Thoracic aorta (tissue), 2 donors: Measurements from ENCODE around the gene EFNA2. TPM values are rescaled to one million over a fixed set of nuclear protein-coding genes. Genes with fewer than 3 reads are reported as not detected.

Experiments used
- ATAC-seq: fragments of 150-250 bp; one replicate; pipeline ENCODE4 v1.8.0; 2017; ENCODE audit warnings: low read depth; ENCODE audit not compliant: insufficient number of reproducible peaks, low FRiP score
- DNase-seq: peaks from one replicate; pipeline ENCODE4 v3.0.0-alpha.2; 2020; ENCODE audit warnings: low spot score
- H3K27ac ChIP-seq, 2 donors: fragments of 200-600 bp; sonication (generic); 1 replicate in 1 of 2; 2 replicates in 1 of 2; pipeline ENCODE4 v1.5.1; 2016; ENCODE audit warnings: mild to moderate bottlenecking in 2 of 2, moderate library complexity in 2 of 2
- H3K27me3 ChIP-seq: fragments of 200-600 bp; sonication (generic); replicated peaks from 2 replicates; pipeline ENCODE4 v1.6.0; 2016; ENCODE audit warnings: mild to moderate bottlenecking; ENCODE audit not compliant: insufficient read depth
- H3K36me3 ChIP-seq: fragments of 200-600 bp; sonication (generic); one replicate; pipeline ENCODE4 v1.5.1; 2016
- H3K4me1 ChIP-seq, 2 donors: fragments of 200-600 bp; sonication (generic); 1 replicate in 1 of 2; 2 replicates in 1 of 2; pipeline versions ENCODE4 v1.5.1 to v1.6.0; 2016; ENCODE audit warnings: low read depth in 2 of 2, mild to moderate bottlenecking in 1 of 2; ENCODE audit not compliant: control insufficient read depth in 1 of 2
- H3K4me3 ChIP-seq: fragments of 200-600 bp; sonication (generic); 2 replicates; pipeline ENCODE4 v1.5.1; 2016; ENCODE audit warnings: mild to moderate bottlenecking
- H3K9me3 ChIP-seq: fragments of 200-600 bp; sonication (generic); 2 replicates; pipeline ENCODE4 v1.5.1; 2016
- total RNA-seq, 2 donors: library from RNA; depleted of rRNA; stranded (reverse); fragments of >200 nt; gene quantifications; one replicate each; pipeline versions ENCODE4 v1.1.0 to v1.2.3, GENCODE V29; 2016
- TF ChIP-seq, protein P1 (sequence below): fragments of 200-600 bp; sonication (generic); IDR thresholded peaks from one replicate; pipeline ENCODE4 v1.5.1; 2019; ENCODE audit warnings: antibody characterized with exemption

EFNA2 gene
- total RNA-seq, 2 donors from 2014 or later, result not detected

DNA sequence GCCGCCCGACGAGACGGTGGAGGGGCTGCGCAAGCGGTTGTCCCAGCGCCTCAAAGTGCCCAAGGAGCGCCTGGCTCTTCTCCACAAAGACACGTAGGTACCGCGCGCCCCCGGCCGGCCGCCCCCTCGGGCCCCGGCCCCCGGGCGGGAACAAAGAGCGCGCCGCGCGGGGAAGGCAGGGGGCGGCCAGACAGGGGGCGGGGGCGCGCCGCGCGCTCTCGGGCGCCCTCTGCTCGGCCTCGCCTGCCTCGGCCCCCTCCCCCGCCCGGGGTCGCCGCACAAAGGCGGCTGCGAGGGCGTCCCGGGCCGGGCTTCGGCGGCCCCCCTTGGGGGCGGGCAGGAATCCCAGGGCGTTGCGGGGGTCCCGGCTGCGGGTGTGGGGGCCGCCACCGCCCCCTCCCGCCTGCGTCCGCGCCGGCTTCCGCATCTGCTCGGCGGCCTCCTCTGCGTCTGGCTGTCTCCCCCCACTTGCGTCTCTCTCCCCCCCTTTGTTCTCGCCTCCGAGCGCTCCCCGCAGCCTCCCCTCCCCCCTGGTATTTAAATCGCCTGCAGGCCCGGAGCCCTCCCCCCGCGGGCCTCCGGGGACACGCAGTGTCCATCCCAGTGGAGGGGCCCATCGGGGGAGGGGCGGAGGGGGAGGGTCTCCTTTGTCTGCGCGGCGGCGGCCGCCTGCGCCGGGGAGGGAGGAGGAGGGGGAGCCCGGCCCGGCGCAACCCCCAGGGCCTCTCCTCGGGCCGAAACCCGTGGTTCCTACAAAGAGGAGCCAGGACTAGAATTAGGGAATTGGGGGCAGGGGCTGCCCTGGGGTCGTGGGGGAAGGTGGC lies 35.0 kb upstream of the EFNA2 start:
- DNase-seq, result no peak
- Histone ChIP-seq H3K27me3 (no peaks in the 10 kb centered on the region), H3K36me3 (peaks cover 17% of the 10 kb centered on the region), H3K9me3 (no peaks in the 10 kb centered on the region), H3K4me1 (peaks cover 28 to 51% of the 10 kb centered on the region in 2 donors), H3K4me3 (peak overlapping the region; percentile 99), H3K27ac (peak overlapping the region; percentile 99)
- ATAC-seq, result no peak
- TF ChIP-seq, protein P1, sequence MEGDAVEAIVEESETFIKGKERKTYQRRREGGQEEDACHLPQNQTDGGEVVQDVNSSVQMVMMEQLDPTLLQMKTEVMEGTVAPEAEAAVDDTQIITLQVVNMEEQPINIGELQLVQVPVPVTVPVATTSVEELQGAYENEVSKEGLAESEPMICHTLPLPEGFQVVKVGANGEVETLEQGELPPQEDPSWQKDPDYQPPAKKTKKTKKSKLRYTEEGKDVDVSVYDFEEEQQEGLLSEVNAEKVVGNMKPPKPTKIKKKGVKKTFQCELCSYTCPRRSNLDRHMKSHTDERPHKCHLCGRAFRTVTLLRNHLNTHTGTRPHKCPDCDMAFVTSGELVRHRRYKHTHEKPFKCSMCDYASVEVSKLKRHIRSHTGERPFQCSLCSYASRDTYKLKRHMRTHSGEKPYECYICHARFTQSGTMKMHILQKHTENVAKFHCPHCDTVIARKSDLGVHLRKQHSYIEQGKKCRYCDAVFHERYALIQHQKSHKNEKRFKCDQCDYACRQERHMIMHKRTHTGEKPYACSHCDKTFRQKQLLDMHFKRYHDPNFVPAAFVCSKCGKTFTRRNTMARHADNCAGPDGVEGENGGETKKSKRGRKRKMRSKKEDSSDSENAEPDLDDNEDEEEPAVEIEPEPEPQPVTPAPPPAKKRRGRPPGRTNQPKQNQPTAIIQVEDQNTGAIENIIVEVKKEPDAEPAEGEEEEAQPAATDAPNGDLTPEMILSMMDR, result no peak

DNA sequence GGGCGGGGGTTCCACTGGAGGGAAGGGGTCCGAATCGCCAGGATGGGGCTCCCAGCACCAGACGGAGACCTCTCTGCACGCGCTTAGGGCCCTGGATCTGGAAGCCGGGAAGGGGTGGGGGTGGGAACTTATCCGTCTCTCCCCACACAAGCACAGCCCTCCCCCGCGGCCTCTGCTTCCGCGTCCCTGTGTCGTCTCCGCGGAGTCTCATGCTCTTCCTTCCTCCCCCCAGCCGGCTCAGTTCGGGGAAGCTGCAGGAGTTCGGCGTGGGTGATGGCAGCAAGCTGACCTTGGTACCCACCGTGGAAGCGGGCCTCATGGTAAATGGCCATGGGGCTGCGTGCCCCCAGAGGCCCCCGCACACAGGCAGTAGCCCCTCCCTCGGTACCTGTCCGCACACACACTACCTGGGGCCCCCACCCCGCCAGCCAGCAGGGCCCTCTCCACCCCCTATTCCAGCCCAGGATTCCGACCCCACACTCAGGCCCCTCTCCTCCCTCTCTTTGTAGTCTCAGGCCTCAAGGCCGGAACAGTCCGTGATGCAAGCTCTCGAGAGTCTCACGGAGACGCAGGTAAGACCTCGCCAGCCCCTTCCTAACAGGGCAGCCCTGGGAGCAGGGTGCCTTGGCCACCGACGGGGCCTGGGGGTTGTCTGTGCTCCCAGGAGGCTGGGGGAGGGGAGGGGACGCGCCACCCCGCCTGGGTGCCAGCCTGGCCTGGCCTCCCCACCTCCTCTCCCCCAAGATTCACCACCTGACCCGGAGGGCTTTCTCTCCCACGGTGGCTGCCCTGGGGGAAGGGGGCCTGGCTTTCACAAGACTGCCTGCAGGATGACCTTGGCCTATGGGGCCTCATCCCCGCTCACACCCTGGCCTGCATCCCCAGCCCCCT lies 34.1 kb upstream of the EFNA2 start:
- Histone ChIP-seq H3K4me1 (peaks cover 24 to 49% of the 10 kb centered on the region in 2 donors), H3K4me3 (peak overlapping the region; percentile 99), H3K9me3 (no peaks in the 10 kb centered on the region), H3K36me3 (peaks cover 25% of the 10 kb centered on the region), H3K27ac (peak overlapping the region; percentile 99), H3K27me3 (no peaks in the 10 kb centered on the region)
- no peak for ATAC-seq
- TF ChIP-seq, protein P1, result no peak
- no peak for DNase-seq

DNA sequence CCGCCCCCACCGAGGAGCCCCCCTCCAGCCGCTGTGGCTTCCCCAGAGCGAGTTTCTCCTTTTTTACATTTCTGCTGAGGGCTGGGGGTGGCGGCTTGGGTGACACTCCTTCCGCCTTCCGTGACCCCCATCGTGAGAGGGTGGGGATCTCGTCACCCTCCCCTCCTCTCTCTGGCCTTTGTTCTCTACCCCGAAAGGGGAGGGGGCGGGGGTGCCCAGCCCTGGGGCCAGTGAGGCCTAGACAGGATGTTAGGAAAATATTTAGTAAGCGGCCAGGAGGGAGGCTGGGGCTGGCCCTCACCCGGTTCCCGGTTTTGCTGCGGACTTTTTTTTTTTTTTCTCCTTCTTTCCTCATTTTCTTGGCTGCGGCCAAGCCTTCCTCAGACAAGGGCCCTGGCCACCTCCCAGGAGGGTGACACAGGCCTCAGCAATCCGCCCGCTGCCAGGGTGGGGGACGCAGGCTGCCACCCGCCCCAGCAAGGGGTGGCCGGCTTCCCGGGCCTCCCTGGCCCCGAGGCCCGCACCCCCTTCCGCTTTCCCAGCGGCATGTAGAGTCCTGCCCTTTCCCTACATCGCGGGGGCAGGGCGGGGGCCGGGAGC lies 33.4 kb upstream of the EFNA2 start:
- Histone ChIP-seq H3K9me3 (no peaks in the 10 kb centered on the region), H3K4me3 (peak overlapping the region; percentile 99), H3K4me1 (peaks cover 24 to 51% of the 10 kb centered on the region in 2 donors), H3K27ac (peak overlapping the region; percentile 99), H3K36me3 (peaks cover 32% of the 10 kb centered on the region), H3K27me3 (no peaks in the 10 kb centered on the region)
- TF ChIP-seq, protein P1, result no peak
- ATAC-seq (peak; percentile 29), DNase-seq (peak; percentile 83)

DNA sequence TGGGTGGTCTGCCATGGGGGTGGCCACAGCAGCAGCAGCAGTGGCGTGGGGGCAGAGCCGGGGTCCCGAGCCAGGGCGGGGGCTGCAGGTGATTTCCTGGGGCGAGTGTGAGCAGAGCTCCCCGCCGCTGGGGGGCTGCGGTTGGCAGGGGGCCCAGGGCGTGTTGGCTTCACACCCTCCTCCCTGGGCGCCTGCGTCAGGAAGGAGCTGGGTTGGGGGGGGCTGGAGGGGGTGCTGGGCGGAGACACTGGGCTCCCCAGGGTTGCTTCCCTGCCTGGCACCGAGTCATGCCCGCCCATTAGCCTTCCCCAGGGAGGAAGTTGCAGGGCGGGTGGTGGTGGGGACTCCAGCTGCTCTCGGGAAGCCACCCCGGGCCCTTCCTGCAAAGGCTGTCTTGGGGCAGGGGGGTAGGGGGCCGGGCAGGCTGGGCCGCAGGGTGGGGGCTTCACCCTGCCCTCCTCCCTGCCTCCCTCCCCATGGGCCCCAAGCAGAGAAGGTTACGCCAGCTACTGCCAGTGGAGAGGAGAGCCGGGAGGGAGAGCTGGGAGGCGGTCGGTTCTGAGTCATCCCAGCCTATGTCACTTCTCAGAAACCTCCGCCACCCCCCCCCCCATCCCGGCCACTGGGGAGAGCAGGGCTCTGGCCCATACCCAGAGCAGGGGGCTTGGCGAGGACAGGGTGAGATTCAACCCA lies 32.7 kb upstream of the EFNA2 start:
- peak overlapping the region; percentile 99 for H3K27ac ChIP-seq
- TF ChIP-seq, protein P1, result peak; percentile 48
- H3K27me3 ChIP-seq, result no peaks in the 10 kb centered on the region
- peak; percentile 84 for DNase-seq
- peak; percentile 34 for ATAC-seq
- peak overlapping the region; percentile 99 for H3K4me3 ChIP-seq
- peaks cover 29 to 51% of the 10 kb centered on the region in 2 donors for H3K4me1 ChIP-seq
- no peaks in the 10 kb centered on the region for H3K9me3 ChIP-seq
- H3K36me3 ChIP-seq, result peaks cover 39% of the 10 kb centered on the region
